Left ventricle myocardium inferior (tissue), 1 donor: ENCODE results near the gene KHNYN. TPM values are rescaled to one million over a fixed set of nuclear protein-coding genes. Genes with fewer than 3 reads are reported as not detected.

Source experiments
- DNase-seq: peaks from one replicate; pipeline ENCODE4 v3.0.0-alpha.2; 2020
- H3K27ac ChIP-seq: fragments of 200-600 bp; replicated peaks from 2 replicates; pipeline ENCODE4 v1.8.0; 2021
- H3K27me3 ChIP-seq: fragments of 200-600 bp; 2 replicates; pipeline ENCODE4 v1.8.0; 2021; ENCODE audit warnings: low read depth
- H3K36me3 ChIP-seq: fragments of 200-600 bp; 2 replicates; pipeline ENCODE4 v1.8.0; 2021
- H3K4me1 ChIP-seq: fragments of 200-600 bp; 2 replicates; pipeline ENCODE4 v1.8.0; 2021
- H3K4me3 ChIP-seq: fragments of 200-600 bp; 2 replicates; pipeline ENCODE4 v1.8.0; 2021; ENCODE audit warnings: mild to moderate bottlenecking, moderate library complexity
- H3K9me3 ChIP-seq: fragments of 200-600 bp; replicated peaks from 2 replicates; pipeline ENCODE4 v1.8.0; 2021
- intact Hi-C: fragments of 100-400 bp; cut with micrococcal nuclease; formaldehyde crosslinking; loops from one replicate; pipeline ENCODE4 v1.11.0; 2022
- total RNA-seq: library from RNA; stranded (reverse); fragmentation: NEBNext Ultra II Directional; extraction: Animal tissue kit (Norgen Biotek cat#: 25700); gene quantifications from one replicate; pipeline ENCODE4 v1.2.1, GENCODE V29; 2021
- TF ChIP-seq, protein P1 (sequence below): fragments of 200-600 bp; IDR thresholded peaks from 2 replicates; pipeline ENCODE4 v1.8.0; 2021; ENCODE audit warnings: antibody characterized with exemption, mild to moderate bottlenecking, borderline replicate concordance
- donor health status: DM: no; HTN: yes; CAD: no; lungs with severe emphysema.

The KHNYN gene
- total RNA-seq, 1 donor from 2014 or later: 20.5 TPM

DNA sequence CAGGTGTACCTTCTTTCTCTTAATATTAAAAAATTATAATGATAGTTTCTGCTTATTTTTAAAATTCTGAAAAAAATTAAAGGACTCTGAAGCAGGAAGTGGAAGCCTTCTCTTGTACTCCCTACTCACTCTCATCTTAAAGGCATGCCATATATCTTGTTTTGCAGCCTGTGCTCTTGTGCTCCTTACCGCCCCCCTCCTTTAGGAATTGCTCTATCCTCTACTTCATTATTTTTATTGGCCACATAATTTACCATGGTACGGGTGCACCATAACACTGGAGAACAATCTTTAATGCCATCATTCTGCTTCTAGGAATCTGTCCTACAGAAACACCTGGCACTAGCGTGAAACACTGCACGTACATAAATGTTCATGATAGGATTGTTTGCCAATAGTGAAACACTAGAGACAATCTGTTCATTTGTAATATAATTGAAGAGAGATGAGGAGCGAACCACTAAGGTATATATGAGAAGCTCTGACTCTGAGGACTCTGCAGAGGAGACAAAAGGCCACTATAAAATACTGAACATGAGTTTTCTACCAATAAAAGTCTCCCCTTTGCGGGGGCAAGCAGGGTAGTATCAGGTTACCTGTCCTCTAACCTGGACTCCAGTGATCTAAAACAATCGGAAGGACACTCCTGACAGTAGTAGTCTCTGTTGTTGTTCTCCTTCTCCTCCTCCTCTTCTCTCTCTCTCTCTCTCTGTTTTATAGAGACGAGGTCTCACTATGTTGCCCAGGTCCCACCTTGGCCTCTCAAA, 37.2 kb upstream of the KHNYN start:
- Histone ChIP-seq H3K4me1 (peaks cover 11% of the 10 kb centered on the region), H3K27me3 (peaks cover 9% of the 10 kb centered on the region), H3K36me3 (no peaks in the 10 kb centered on the region), H3K27ac (no peak overlapping the region), H3K9me3 (no peaks in the 10 kb centered on the region), H3K4me3 (no peak overlapping the region)
- TF ChIP-seq, protein P1, sequence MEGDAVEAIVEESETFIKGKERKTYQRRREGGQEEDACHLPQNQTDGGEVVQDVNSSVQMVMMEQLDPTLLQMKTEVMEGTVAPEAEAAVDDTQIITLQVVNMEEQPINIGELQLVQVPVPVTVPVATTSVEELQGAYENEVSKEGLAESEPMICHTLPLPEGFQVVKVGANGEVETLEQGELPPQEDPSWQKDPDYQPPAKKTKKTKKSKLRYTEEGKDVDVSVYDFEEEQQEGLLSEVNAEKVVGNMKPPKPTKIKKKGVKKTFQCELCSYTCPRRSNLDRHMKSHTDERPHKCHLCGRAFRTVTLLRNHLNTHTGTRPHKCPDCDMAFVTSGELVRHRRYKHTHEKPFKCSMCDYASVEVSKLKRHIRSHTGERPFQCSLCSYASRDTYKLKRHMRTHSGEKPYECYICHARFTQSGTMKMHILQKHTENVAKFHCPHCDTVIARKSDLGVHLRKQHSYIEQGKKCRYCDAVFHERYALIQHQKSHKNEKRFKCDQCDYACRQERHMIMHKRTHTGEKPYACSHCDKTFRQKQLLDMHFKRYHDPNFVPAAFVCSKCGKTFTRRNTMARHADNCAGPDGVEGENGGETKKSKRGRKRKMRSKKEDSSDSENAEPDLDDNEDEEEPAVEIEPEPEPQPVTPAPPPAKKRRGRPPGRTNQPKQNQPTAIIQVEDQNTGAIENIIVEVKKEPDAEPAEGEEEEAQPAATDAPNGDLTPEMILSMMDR: no peak
- intact Hi-C loops: no loop called here
- DNase-seq: no peak

DNA sequence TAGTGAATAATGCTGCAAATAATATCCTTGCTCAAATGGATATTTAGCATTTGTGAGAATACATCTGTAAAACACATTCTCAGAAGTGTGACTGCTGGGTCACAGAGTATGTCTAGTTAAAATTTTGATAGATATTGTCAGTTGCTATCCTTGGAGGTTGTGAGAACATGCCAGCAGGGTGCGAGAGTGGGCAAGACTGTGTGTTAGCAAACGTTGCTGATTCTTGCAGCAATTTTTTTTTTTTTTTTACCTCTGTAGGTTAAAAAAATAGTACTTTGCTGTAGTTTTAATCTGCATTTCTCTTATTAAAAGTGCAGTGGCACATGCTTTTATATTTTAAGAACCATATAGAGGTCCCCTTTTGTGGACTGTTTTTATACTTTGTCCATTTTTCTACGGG, 35.5 kb upstream of the KHNYN start:
- H3K27me3 ChIP-seq: peaks cover 9% of the 10 kb centered on the region
- TF ChIP-seq, protein P1: no peak
- no peaks in the 10 kb centered on the region for H3K9me3 ChIP-seq
- intact Hi-C loops: no loop called here
- H3K36me3 ChIP-seq: no peaks in the 10 kb centered on the region
- H3K4me1 ChIP-seq: peaks cover 22% of the 10 kb centered on the region
- H3K27ac ChIP-seq: no peak overlapping the region
- no peak overlapping the region for H3K4me3 ChIP-seq
- no peak for DNase-seq

GRCh38 chr14:24395609-24396582, 33.9 kb upstream of the KHNYN start:
- Histone ChIP-seq H3K4me1 (peaks cover 35% of the 10 kb centered on the region), H3K27me3 (peaks cover 9% of the 10 kb centered on the region), H3K36me3 (no peaks in the 10 kb centered on the region), H3K27ac (no peak overlapping the region), H3K9me3 (no peaks in the 10 kb centered on the region), H3K4me3 (no peak overlapping the region)
- intact Hi-C loops: no loop called here
- DNase-seq: no peak
- TF ChIP-seq, protein P1: no peak

- H3K27me3 ChIP-seq: no peaks in the 10 kb centered on the region
- DNase-seq: no peak
- TF ChIP-seq, protein P1: no peak
- peaks cover 54% of the 10 kb centered on the region for H3K4me1 ChIP-seq
- H3K27ac ChIP-seq: peak overlapping the region; percentile 87
- H3K9me3 ChIP-seq: no peaks in the 10 kb centered on the region
- no peaks in the 10 kb centered on the region for H3K36me3 ChIP-seq
- intact Hi-C loops: no loop called here
- peak overlapping the region; percentile 75 for H3K4me3 ChIP-seq
Observed at GRCh38 chr14:24397639-24398292, 32.0 kb upstream of the KHNYN start.

DNA sequence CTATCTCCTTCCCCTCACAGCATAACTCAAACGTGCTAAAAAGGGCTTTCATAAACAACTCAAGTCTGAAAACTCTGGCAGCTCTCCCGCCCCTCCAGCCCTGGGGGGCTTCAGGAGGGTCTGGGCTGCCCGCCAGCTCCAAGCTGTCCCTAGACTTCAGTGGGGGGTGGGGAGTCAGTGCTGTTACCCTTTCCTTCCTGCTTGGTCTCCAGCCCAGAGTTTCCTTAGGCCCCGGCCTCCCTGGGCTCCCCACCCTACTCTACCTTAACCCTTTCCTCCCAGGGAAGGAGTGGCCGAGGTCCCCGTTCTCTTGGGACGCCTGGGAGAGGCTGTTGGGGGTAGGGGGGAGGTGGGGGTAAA, 31.5 kb upstream of the KHNYN start:
- peak; percentile 52 for DNase-seq
- no peaks in the 10 kb centered on the region for H3K36me3 ChIP-seq
- TF ChIP-seq, protein P1: no peak
- H3K9me3 ChIP-seq: no peaks in the 10 kb centered on the region
- peak overlapping the region; percentile 75 for H3K4me3 ChIP-seq
- intact Hi-C loops: no loop called here
- H3K4me1 ChIP-seq: peaks cover 59% of the 10 kb centered on the region
- peak overlapping the region; percentile 87 for H3K27ac ChIP-seq
- H3K27me3 ChIP-seq: no peaks in the 10 kb centered on the region
